SK-N-SH (cell line): ENCODE results near the gene DPP4. TPM values are rescaled to one million over a fixed set of nuclear protein-coding genes. Genes with fewer than 3 reads are reported as not detected.

ENCODE experiments used
- CTCF ChIP-seq: fragments of 200-600 bp; sonication (generic); IDR thresholded peaks from 2 replicates; pipeline ENCODE4 v1.6.1; 2017; ENCODE audit warnings: antibody characterized with exemption, mild to moderate bottlenecking, moderate library complexity
- ELF1 ChIP-seq: IDR thresholded peaks from 2 replicates; pipeline ENCODE4 v1.4.0; 2012
- EP300 ChIP-seq, 2 experiments: IDR thresholded peaks; 2 replicates each; pipeline versions ENCODE4 v1.4.0 to v1.6.1; 2012; ENCODE audit warnings: borderline replicate concordance in 1 of 2, low read depth in 1 of 2, low read length in 1 of 2
- FOSL2 ChIP-seq: IDR thresholded peaks from 2 replicates; pipeline ENCODE4 v1.4.0; 2012; ENCODE audit warnings: low read depth, mild to moderate bottlenecking, moderate library complexity, borderline replicate concordance
- GATA2 ChIP-seq: sonication (generic); formaldehyde crosslinking; IDR thresholded peaks from 2 replicates; pipeline ENCODE4 v1.5.0; 2020; ENCODE audit warnings: mild to moderate bottlenecking, missing genetic modification reagents
- JUND ChIP-seq: IDR thresholded peaks from 2 replicates; pipeline ENCODE4 v1.4.0; 2012
- MEF2A ChIP-seq: IDR thresholded peaks from 2 replicates; pipeline ENCODE4 v1.4.0; 2012; ENCODE audit warnings: low read depth, borderline replicate concordance
- NRF1 ChIP-seq: IDR thresholded peaks from 2 replicates; pipeline ENCODE4 v1.6.1; 2012; ENCODE audit warnings: low read depth, mild to moderate bottlenecking, low read length
- RAD21 ChIP-seq: IDR thresholded peaks from 2 replicates; pipeline ENCODE4 v1.6.1; 2012; ENCODE audit warnings: mild to moderate bottlenecking, low read length
- RCOR1 ChIP-seq: fragments of 150-350 bp; IDR thresholded peaks from 2 replicates; pipeline ENCODE4 v1.6.1; 2017; ENCODE audit warnings: antibody characterized with exemption, low read length
- RFX5 ChIP-seq: IDR thresholded peaks from 2 replicates; pipeline ENCODE4 v1.6.1; 2012; ENCODE audit warnings: mild to moderate bottlenecking, improper control_type of control experiment, low read length
- RXRA ChIP-seq: IDR thresholded peaks from 2 replicates; pipeline ENCODE4 v1.4.0; 2012; ENCODE audit warnings: low read depth, mild to moderate bottlenecking, borderline replicate concordance
- SMC3 ChIP-seq: IDR thresholded peaks from 2 replicates; pipeline ENCODE4 v1.6.1; 2012; ENCODE audit warnings: low read depth, low read length, improper control_type of control experiment
- TAF1 ChIP-seq: IDR thresholded peaks from 2 replicates; pipeline ENCODE4 v1.6.1; 2012; ENCODE audit warnings: low read depth, mild to moderate bottlenecking, low read length, moderate library complexity, borderline replicate concordance
- TCF12 ChIP-seq: IDR thresholded peaks from 2 replicates; pipeline ENCODE4 v1.4.0; 2012
- YY1 ChIP-seq: IDR thresholded peaks from 2 replicates; pipeline ENCODE4 v1.4.0; 2012; ENCODE audit warnings: low read depth, mild to moderate bottlenecking
- polyA plus RNA-seq, 3 experiments: library from polyadenylated mRNA; depleted of rRNA; stranded (reverse); fragments of >200 nt; gene quantifications; 2 replicates each; pipeline ENCODE4 v1.2.3, GENCODE V29; 2012
- TF ChIP-seq, protein P1 (sequence below): IDR thresholded peaks from 2 replicates; pipeline ENCODE4 v1.4.0; 2012; ENCODE audit warnings: low read depth
- TF ChIP-seq, protein P2 (sequence below): IDR thresholded peaks from 2 replicates; pipeline ENCODE4 v1.4.0; 2012; ENCODE audit warnings: low read depth, borderline replicate concordance
- TF ChIP-seq, protein P3 (sequence below): IDR thresholded peaks from 2 replicates; pipeline ENCODE4 v1.4.0; 2012; ENCODE audit warnings: low read depth, borderline replicate concordance
- TF ChIP-seq, protein P4 (sequence below): IDR thresholded peaks from 2 replicates; pipeline ENCODE4 v1.6.1; 2012; ENCODE audit warnings: mild to moderate bottlenecking, low read depth, low read length, moderate library complexity

DPP4 gene
- polyA plus RNA-seq, 1 of the 3 experiments (the other 2 are of a cell fraction): 5.0 TPM

DNA sequence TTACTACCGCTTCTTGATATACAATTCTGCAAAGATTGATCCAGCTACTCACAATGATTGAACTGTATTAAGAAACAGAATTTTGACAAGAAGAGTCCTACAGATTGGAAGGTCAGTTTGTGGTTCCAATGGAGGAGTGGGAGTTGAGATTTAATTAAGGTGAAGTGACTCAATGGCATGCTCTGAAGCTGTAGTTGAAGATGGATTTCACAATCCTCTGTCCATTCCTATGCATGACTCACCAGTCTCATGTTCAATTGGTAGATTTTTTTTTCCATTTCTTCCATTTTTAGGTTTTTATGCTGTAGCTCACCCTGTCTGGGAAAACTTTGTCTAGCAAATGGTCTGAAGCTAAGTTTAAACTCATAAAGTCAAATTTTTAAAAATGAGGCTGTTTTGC, 83.3 kb downstream of the DPP4 start (continued):
- TF ChIP-seq CTCF (no peak), GATA2 (no peak), EP300 (IDR thresholded peaks at IDR 0.05; ENCODE audit: borderline replicate concordance in 1 of 2, low read depth in 1 of 2, low read length in 1 of 2) (peak in 1 of 2 experiments; percentile 47; a peak in 1 of 4 replicates), YY1 (no peak), ELF1 (no peak), RXRA (no peak), SMC3 (no peak), RFX5 (no peak), TCF12 (peak; percentile 57), MEF2A (no peak), JUND (peak; percentile 83), NRF1 (no peak), FOSL2 (peak; percentile 81), TAF1 (no peak), RCOR1 (no peak), RAD21 (no peak)
- TF ChIP-seq, protein P1, sequence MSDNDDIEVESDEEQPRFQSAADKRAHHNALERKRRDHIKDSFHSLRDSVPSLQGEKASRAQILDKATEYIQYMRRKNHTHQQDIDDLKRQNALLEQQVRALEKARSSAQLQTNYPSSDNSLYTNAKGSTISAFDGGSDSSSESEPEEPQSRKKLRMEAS: no peak
- TF ChIP-seq, protein P2, sequence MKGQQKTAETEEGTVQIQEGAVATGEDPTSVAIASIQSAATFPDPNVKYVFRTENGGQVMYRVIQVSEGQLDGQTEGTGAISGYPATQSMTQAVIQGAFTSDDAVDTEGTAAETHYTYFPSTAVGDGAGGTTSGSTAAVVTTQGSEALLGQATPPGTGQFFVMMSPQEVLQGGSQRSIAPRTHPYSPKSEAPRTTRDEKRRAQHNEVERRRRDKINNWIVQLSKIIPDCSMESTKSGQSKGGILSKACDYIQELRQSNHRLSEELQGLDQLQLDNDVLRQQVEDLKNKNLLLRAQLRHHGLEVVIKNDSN: no peak
- TF ChIP-seq, protein P3, sequence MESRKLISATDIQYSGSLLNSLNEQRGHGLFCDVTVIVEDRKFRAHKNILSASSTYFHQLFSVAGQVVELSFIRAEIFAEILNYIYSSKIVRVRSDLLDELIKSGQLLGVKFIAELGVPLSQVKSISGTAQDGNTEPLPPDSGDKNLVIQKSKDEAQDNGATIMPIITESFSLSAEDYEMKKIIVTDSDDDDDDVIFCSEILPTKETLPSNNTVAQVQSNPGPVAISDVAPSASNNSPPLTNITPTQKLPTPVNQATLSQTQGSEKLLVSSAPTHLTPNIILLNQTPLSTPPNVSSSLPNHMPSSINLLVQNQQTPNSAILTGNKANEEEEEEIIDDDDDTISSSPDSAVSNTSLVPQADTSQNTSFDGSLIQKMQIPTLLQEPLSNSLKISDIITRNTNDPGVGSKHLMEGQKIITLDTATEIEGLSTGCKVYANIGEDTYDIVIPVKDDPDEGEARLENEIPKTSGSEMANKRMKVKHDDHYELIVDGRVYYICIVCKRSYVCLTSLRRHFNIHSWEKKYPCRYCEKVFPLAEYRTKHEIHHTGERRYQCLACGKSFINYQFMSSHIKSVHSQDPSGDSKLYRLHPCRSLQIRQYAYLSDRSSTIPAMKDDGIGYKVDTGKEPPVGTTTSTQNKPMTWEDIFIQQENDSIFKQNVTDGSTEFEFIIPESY: no peak
- TF ChIP-seq, protein P4, sequence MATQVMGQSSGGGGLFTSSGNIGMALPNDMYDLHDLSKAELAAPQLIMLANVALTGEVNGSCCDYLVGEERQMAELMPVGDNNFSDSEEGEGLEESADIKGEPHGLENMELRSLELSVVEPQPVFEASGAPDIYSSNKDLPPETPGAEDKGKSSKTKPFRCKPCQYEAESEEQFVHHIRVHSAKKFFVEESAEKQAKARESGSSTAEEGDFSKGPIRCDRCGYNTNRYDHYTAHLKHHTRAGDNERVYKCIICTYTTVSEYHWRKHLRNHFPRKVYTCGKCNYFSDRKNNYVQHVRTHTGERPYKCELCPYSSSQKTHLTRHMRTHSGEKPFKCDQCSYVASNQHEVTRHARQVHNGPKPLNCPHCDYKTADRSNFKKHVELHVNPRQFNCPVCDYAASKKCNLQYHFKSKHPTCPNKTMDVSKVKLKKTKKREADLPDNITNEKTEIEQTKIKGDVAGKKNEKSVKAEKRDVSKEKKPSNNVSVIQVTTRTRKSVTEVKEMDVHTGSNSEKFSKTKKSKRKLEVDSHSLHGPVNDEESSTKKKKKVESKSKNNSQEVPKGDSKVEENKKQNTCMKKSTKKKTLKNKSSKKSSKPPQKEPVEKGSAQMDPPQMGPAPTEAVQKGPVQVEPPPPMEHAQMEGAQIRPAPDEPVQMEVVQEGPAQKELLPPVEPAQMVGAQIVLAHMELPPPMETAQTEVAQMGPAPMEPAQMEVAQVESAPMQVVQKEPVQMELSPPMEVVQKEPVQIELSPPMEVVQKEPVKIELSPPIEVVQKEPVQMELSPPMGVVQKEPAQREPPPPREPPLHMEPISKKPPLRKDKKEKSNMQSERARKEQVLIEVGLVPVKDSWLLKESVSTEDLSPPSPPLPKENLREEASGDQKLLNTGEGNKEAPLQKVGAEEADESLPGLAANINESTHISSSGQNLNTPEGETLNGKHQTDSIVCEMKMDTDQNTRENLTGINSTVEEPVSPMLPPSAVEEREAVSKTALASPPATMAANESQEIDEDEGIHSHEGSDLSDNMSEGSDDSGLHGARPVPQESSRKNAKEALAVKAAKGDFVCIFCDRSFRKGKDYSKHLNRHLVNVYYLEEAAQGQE: no peak
